ENCODE results near the gene JPH2.

JPH2 gene

GRCh38 chr20:44074252-44075151 lies 112.5 kb downstream of the JPH2 start:
- peaks cover 13% of the 10 kb centered on the region for H3F3A ChIP-seq (ENCODE audit: insufficient read depth, low read length)
- H3K79me2 ChIP-seq (ENCODE audit: low read length) = no peaks in the 10 kb centered on the region
- H3K9me2 ChIP-seq (replicated peaks; ENCODE audit: insufficient read depth, low read length) = no peaks in the 10 kb centered on the region
- no peak overlapping the region for H3K4me3 ChIP-seq (ENCODE audit: low read length)
- H3K36me3 ChIP-seq (replicated peaks; ENCODE audit: insufficient read depth, low read length) = no peaks in the 10 kb centered on the region
- no peak overlapping the region for H3K27ac ChIP-seq (ENCODE audit: low read length)
- no peak overlapping the region for H2AFZ ChIP-seq (ENCODE audit: low read length)
- no peaks in the 10 kb centered on the region for H4K20me1 ChIP-seq (ENCODE audit: insufficient read depth, low read length)
- DNase-seq = no peak
- no peaks in the 10 kb centered on the region for H3K9me3 ChIP-seq (replicated peaks; ENCODE audit: insufficient read depth, low read length)
- no peak overlapping the region for H3K9ac ChIP-seq (ENCODE audit: low read length)
- H3K4me1 ChIP-seq (ENCODE audit: low read length) = peaks cover 23% of the 10 kb centered on the region
- TF ChIP-seq, protein P1, sequence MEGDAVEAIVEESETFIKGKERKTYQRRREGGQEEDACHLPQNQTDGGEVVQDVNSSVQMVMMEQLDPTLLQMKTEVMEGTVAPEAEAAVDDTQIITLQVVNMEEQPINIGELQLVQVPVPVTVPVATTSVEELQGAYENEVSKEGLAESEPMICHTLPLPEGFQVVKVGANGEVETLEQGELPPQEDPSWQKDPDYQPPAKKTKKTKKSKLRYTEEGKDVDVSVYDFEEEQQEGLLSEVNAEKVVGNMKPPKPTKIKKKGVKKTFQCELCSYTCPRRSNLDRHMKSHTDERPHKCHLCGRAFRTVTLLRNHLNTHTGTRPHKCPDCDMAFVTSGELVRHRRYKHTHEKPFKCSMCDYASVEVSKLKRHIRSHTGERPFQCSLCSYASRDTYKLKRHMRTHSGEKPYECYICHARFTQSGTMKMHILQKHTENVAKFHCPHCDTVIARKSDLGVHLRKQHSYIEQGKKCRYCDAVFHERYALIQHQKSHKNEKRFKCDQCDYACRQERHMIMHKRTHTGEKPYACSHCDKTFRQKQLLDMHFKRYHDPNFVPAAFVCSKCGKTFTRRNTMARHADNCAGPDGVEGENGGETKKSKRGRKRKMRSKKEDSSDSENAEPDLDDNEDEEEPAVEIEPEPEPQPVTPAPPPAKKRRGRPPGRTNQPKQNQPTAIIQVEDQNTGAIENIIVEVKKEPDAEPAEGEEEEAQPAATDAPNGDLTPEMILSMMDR (IDR thresholded peaks at IDR 0.05; ENCODE audit: low read length) = no peak
- no peak for TF ChIP-seq EZH2 (optimal IDR thresholded peaks at IDR 0.05; ENCODE audit: low read depth, low read length)
- no peak overlapping the region for H3K4me2 ChIP-seq (ENCODE audit: low read depth, low read length)
- H3K27me3 ChIP-seq (replicated peaks; ENCODE audit: insufficient read depth, low read length) = no peaks in the 10 kb centered on the region

GRCh38 chr20:44073675-44074071 lies 113.3 kb downstream of the JPH2 start:
- Histone ChIP-seq H2AFZ (ENCODE audit: low read length) (no peak overlapping the region), H3K9ac (ENCODE audit: low read length) (no peak overlapping the region), H3K27ac (ENCODE audit: low read length) (no peak overlapping the region), H3K4me3 (ENCODE audit: low read length) (no peak overlapping the region), H3K79me2 (ENCODE audit: low read length) (no peaks in the 10 kb centered on the region), H3F3A (ENCODE audit: insufficient read depth, low read length) (peaks cover 21% of the 10 kb centered on the region), H3K4me2 (ENCODE audit: low read depth, low read length) (no peak overlapping the region), H3K9me3 (replicated peaks; ENCODE audit: insufficient read depth, low read length) (no peaks in the 10 kb centered on the region), H3K4me1 (ENCODE audit: low read length) (peaks cover 24% of the 10 kb centered on the region), H4K20me1 (ENCODE audit: insufficient read depth, low read length) (no peaks in the 10 kb centered on the region), H3K36me3 (replicated peaks; ENCODE audit: insufficient read depth, low read length) (no peaks in the 10 kb centered on the region), H3K9me2 (replicated peaks; ENCODE audit: insufficient read depth, low read length) (no peaks in the 10 kb centered on the region), H3K27me3 (replicated peaks; ENCODE audit: insufficient read depth, low read length) (no peaks in the 10 kb centered on the region)
- no peak for DNase-seq
- no peak for TF ChIP-seq EZH2 (optimal IDR thresholded peaks at IDR 0.05; ENCODE audit: low read depth, low read length)
- TF ChIP-seq, protein P1 (IDR thresholded peaks at IDR 0.05; ENCODE audit: low read length) = no peak
- no peak for TF ChIP-seq EZH2phosphoT487 (IDR thresholded peaks at IDR 0.05; ENCODE audit: low read length)

- Histone ChIP-seq H3K36me3 (replicated peaks; ENCODE audit: insufficient read depth, low read length) (no peaks in the 10 kb centered on the region), H3K79me2 (ENCODE audit: low read length) (no peaks in the 10 kb centered on the region), H3K9ac (ENCODE audit: low read length) (no peak overlapping the region), H3K27ac (ENCODE audit: low read length) (no peak overlapping the region), H3K27me3 (replicated peaks; ENCODE audit: insufficient read depth, low read length) (no peaks in the 10 kb centered on the region), H3K4me1 (ENCODE audit: low read length) (peaks cover 29% of the 10 kb centered on the region), H2AFZ (ENCODE audit: low read length) (no peak overlapping the region), H3K9me2 (replicated peaks; ENCODE audit: insufficient read depth, low read length) (no peaks in the 10 kb centered on the region), H3K9me3 (replicated peaks; ENCODE audit: insufficient read depth, low read length) (no peaks in the 10 kb centered on the region), H4K20me1 (ENCODE audit: insufficient read depth, low read length) (no peaks in the 10 kb centered on the region), H3F3A (ENCODE audit: insufficient read depth, low read length) (peaks cover 26% of the 10 kb centered on the region), H3K4me2 (ENCODE audit: low read depth, low read length) (no peak overlapping the region), H3K4me3 (ENCODE audit: low read length) (no peak overlapping the region)
- TF ChIP-seq, protein P1 (IDR thresholded peaks at IDR 0.05; ENCODE audit: low read length) = no peak
- no peak for TF ChIP-seq EZH2 (optimal IDR thresholded peaks at IDR 0.05; ENCODE audit: low read depth, low read length)
- no peak for TF ChIP-seq EZH2phosphoT487 (IDR thresholded peaks at IDR 0.05; ENCODE audit: low read length)
- DNase-seq = no peak
Measured at GRCh38 chr20:44073011-44073674, 113.8 kb downstream of the JPH2 start.
